IPS-11a (cell line): ENCODE results near the gene ZBTB3.
A peak's percentile ranks its signal among the peaks of the same experiment; 100 is the strongest.
"Not testable (repeated sequence)": the region's sequence is repeated elsewhere in the genome, so short reads cannot be mapped to it uniquely, and the experiment has no call there.

ENCODE experiments used
- H3K4me3 ChIP-seq: one replicate; pipeline ENCODE4 v1.5.1; 2013; ENCODE audit warnings: low read depth, low read length, control low read depth

ZBTB3 gene

GRCh38 chr11:62716816-62717215 is 37.1 kb downstream of the ZBTB3 start:
- no peak overlapping the region for H3K4me3 ChIP-seq

- no peak overlapping the region for H3K4me3 ChIP-seq
Measured at GRCh38 chr11:62716206-62716605, 37.8 kb downstream of the ZBTB3 start.

- H3K4me3 ChIP-seq: no peak overlapping the region
Measured at GRCh38 chr11:62715150-62716130, 38.5 kb downstream of the ZBTB3 start.

DNA sequence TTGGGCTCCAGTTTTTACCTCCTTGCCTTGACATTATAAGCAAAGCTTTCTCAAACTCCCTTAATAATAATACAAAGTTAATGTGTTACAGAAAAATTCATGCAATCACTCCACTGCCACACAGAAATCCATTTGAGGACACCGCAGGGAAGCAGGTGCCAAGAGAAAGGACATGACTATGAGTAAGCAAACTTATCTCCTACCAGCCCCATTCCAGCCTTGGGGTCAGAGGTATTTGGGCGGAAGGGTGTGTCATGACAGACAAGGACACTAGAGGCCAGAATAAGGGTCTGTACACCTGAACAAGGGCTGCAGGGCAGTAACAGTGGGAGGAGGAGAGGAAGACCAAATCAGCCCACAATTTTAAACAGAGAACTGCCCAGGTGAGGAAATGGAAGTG is 40.6 kb downstream of the ZBTB3 start:
- H3K4me3 ChIP-seq: no peak overlapping the region

- no peak overlapping the region for H3K4me3 ChIP-seq
Measured at GRCh38 chr11:62712861-62713260, 41.1 kb downstream of the ZBTB3 start.

DNA sequence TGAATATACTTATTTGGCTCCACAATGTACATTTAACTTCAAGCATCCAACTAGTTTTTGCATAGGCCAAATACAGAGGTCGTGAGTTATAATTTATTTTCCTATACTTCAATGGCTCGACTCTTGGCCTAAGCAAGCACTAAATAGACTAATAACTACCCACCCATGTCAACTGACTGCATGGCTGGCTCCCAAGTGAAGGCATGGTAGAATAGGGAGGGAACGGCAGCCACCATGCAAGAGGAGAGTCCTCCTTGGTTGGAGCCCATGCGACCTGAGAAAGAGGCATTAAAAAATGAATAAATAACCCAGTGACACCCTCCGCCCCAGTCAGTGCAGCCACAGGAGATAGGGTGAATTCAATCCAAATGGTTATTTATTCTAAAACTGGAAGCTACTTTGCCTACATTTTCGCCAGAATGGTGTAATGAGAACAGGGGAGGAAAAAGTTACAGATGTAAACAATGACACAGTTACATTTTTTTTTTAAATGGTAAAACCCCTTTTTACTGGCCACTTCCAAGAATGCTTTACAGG is 41.6 kb downstream of the ZBTB3 start:
- H3K4me3 ChIP-seq: no peak overlapping the region

- peak overlapping the region; percentile 38 for H3K4me3 ChIP-seq
Measured at GRCh38 chr11:62710001-62710345, 44.0 kb downstream of the ZBTB3 start.

- peak overlapping the region; percentile 73 for H3K4me3 ChIP-seq
Measured at GRCh38 chr11:62709247-62710000, 44.5 kb downstream of the ZBTB3 start.

- H3K4me3 ChIP-seq: peak overlapping the region; percentile 73
Measured at GRCh38 chr11:62708793-62709192, 45.2 kb downstream of the ZBTB3 start.

GRCh38 chr11:62708392-62708791 is 45.6 kb downstream of the ZBTB3 start:
- H3K4me3 ChIP-seq: no peak overlapping the region

GRCh38 chr11:62707277-62707861 is 46.6 kb downstream of the ZBTB3 start, which contains the start of the genes BSCL2 and GNG3:
BSCL2 (minus strand) TSS chr11:62707424; CDS start chr11:62707195, 229 bp downstream.
GNG3 (plus strand) TSS chr11:62707676; CDS start chr11:62708296, 620 bp downstream.
- H3K4me3 ChIP-seq: peak within 1 kb of the TSS; percentile 86

- H3K4me3 ChIP-seq: peak overlapping the region; percentile 86
Measured at GRCh38 chr11:62706850-62707247, 47.1 kb downstream of the ZBTB3 start.

DNA sequence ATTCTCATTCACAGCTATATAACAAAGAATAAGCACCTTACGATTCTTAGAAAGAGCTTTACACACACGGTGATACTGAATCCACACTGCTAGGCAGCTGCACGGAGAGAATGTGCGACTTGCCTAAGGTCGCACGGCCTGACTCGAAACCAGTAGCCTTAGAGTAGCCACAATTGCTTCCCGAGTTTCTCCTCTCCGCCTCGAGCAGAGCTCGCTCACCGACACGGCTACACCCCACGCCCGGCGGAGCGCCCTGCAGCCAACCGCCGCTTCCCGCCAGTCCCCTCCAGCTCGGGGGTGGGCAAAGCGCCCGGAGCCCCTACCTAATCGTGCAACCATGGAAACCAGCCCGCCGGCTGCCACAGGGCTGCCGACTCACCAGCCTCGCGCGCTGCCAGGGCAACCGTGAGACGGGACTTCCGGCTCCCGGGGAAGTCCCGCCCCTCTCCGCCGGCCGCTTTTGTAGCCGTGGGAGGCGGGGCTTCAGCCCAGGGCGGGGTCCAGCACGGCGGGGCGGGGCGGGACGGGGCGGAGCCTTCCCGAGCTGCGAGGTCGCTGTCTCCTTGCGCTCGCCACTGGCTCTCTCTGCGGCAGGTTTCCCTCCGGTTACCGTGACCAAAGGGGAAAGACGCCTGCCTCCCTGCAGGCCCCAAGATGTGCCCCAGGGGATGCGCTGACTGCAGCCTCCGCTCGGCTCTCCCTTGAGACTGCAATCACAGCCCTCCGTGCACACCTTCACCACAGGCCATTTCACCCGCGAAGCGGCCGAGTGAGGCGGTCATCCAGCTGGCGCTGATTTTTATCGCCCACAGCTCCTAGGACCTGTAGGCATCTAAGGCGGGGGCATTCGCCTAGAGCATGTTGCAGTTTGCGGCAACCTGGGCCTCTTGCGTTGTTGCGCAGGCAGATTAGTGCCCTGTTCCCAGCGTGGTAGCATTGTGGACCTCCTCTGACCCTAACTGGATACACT is 47.8 kb downstream of the ZBTB3 start:
- H3K4me3 ChIP-seq: peak overlapping the region; percentile 86

DNA sequence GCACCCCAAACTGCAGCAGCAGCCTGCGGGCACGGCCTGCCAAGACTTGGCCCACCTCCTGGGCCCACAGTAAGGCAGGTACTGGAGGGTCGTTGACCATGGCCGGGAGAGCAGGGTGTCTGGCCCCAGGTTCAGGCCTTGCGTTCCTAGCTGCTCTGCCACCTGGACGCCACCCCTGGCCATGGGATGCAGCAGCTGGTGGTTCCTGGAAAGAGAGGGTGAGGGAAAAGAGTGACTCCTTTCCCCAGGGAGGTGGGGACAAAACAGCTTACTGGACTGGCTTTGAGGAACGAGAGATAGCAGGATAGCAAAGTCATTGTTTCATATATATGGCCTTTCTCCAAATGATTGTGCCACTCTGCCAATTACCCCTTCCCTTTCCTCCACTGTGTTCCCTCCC is 48.5 kb downstream of the ZBTB3 start:
- peak overlapping the region; percentile 86 for H3K4me3 ChIP-seq

DNA sequence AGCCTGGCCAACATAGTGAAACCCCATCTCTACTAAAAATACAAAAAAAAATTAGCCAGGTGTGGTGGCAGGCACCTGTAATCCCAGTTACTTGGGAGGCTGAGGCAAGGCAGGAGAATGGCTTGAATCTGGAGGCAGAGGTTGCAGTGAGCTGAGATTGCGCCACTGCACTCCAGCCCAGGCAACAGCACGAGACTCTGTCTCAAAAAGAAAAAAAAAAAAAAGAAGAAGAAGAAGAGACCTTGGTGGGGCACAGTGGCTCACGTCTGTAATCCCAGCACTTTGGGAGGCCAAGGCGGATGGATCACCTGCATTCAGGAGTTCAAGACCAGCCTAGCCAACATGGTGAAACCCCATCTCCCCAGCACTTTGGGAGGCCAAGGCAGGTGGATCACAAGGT is 50.0 kb downstream of the ZBTB3 start:
- not testable (repeated sequence) for H3K4me3 ChIP-seq

DNA sequence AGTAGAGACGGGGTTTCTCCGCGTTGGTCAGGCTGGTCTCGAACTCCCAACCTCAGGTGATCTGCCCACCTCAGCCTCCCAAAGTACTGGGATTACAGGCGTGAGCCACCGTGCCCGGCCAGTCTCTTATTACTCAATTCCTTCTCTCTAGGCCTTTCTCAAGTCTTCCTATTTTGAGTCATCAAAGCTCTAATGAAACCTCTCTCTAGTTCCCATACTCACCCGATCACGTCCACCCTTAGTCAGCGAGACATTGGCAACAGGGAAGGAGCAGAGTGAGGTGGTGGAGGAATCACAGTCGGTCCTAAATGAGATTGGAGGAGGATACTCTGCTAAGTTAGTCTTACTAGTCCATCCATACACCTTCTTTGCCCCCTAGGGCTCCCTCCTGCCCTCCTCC is 51.7 kb downstream of the ZBTB3 start:
- no peak overlapping the region for H3K4me3 ChIP-seq
